ENCODE measurements around the gene PRB4.
"Not testable (repeated sequence)": the region's sequence is repeated elsewhere in the genome, so short reads cannot be mapped to it uniquely, and the experiment has no call there.

Gene PRB4

GRCh38 chr12:11310336-11310735 is at the start of gene PRB4:
Gene PRB4, minus strand, starts transcription at chr12:11310436. Its CDS starts 38 bp downstream, at chr12:11310398.
- no peak for DNase-seq

GRCh38 chr12:11351736-11352135 is 41.5 kb upstream of the PRB4 start:
- not testable (repeated sequence) for DNase-seq

GRCh38 chr12:11348439-11348838 is 38.2 kb upstream of the PRB4 start:
- DNase-seq: no peak

GRCh38 chr12:11347810-11348209 is 37.6 kb upstream of the PRB4 start:
- no peak for DNase-seq

GRCh38 chr12:11344500-11344899 is 34.3 kb upstream of the PRB4 start:
- DNase-seq: no peak

GRCh38 chr12:11324426-11324825 is 14.2 kb upstream of the PRB4 start:
- DNase-seq: no peak

GRCh38 chr12:11321980-11322379 is 11.7 kb upstream of the PRB4 start:
- DNase-seq: no peak

GRCh38 chr12:11307143-11307542 is 3.1 kb downstream of the PRB4 start:
- no peak for DNase-seq

- DNase-seq: no peak
Measured at GRCh38 chr12:11273449-11273848, 36.8 kb downstream of the PRB4 start.

- DNase-seq: no peak
Measured at GRCh38 chr12:11269607-11270006, 40.6 kb downstream of the PRB4 start, which contains the start of gene PRB3. Gene PRB3, minus strand, starts transcription at chr12:11269707. Its CDS starts 38 bp downstream, at chr12:11269669.

GRCh38 chr12:11264501-11264900 is 45.7 kb downstream of the PRB4 start:
- DNase-seq: no peak

Measured in RPMI8226 (cell line).